Osteoblast (primary cell): Measurements from ENCODE around the gene ACP6. TPM values are rescaled to one million over a fixed set of nuclear protein-coding genes. Genes with fewer than 3 reads are reported as not detected.

ENCODE experiments used
- DNase-seq: peaks from one replicate; pipeline ENCODE4 v3.0.0; 2011; ENCODE audit warnings: low spot score, mixed read lengths; ENCODE audit not compliant: insufficient read length; ENCODE audit errors: missing footprints
- H2AFZ ChIP-seq: 2 replicates; pipeline ENCODE4 v1.6.0; 2011; ENCODE audit warnings: mild to moderate bottlenecking, low read length
- H3K27ac ChIP-seq: 2 replicates; pipeline ENCODE4 v1.5.1; 2011; ENCODE audit warnings: mild to moderate bottlenecking, low read depth, low read length, moderate library complexity
- H3K27me3 ChIP-seq: 2 replicates; pipeline ENCODE4 v1.6.0; 2012; ENCODE audit warnings: mild to moderate bottlenecking, control low read depth, inconsistent platforms, low read length, moderate library complexity; ENCODE audit not compliant: insufficient read depth
- H3K36me3 ChIP-seq: 2 replicates; pipeline ENCODE4 v1.5.1; 2011; ENCODE audit warnings: mild to moderate bottlenecking, low read length, control low read depth, moderate library complexity; ENCODE audit not compliant: insufficient read depth
- H3K4me1 ChIP-seq: 2 replicates; pipeline ENCODE4 v1.5.1; 2011; ENCODE audit warnings: mild to moderate bottlenecking, low read length, control low read depth, moderate library complexity; ENCODE audit not compliant: insufficient read depth
- H3K4me2 ChIP-seq: 2 replicates; pipeline ENCODE4 v1.6.0; 2011; ENCODE audit warnings: mild to moderate bottlenecking, low read length; ENCODE audit not compliant: insufficient read depth
- H3K4me3 ChIP-seq: fragments of 200-600 bp; sonication (generic); 3 replicates; pipeline ENCODE4 v1.5.1; 2012; ENCODE audit warnings: mild to moderate bottlenecking, low read length, inconsistent platforms; ENCODE audit not compliant: insufficient read depth
- H3K79me2 ChIP-seq: 2 replicates; pipeline ENCODE4 v1.6.0; 2012; ENCODE audit warnings: mild to moderate bottlenecking, low read length, control low read depth, inconsistent platforms; ENCODE audit not compliant: insufficient read depth
- H3K9me3 ChIP-seq: 2 replicates; pipeline ENCODE4 v1.5.1; 2011; ENCODE audit warnings: low read depth, low read length, control low read depth
- H4K20me1 ChIP-seq: 2 replicates; pipeline ENCODE4 v1.6.0; 2012; ENCODE audit warnings: mild to moderate bottlenecking, low read length, control low read depth; ENCODE audit not compliant: insufficient read depth
- total RNA-seq: library from RNA; depleted of rRNA; stranded (reverse); fragments of >200 nt; gene quantifications from 2 replicates; pipeline ENCODE4 v1.2.3, GENCODE V29; 2012
- TF ChIP-seq, protein P1 (sequence below): IDR thresholded peaks from 2 replicates; pipeline ENCODE4 v1.5.1; 2011; ENCODE audit warnings: mild to moderate bottlenecking, low read depth, low read length, moderate library complexity; ENCODE audit errors: extremely low read depth

Gene ACP6
- total RNA-seq, 1 donor = 6.9 TPM

DNA sequence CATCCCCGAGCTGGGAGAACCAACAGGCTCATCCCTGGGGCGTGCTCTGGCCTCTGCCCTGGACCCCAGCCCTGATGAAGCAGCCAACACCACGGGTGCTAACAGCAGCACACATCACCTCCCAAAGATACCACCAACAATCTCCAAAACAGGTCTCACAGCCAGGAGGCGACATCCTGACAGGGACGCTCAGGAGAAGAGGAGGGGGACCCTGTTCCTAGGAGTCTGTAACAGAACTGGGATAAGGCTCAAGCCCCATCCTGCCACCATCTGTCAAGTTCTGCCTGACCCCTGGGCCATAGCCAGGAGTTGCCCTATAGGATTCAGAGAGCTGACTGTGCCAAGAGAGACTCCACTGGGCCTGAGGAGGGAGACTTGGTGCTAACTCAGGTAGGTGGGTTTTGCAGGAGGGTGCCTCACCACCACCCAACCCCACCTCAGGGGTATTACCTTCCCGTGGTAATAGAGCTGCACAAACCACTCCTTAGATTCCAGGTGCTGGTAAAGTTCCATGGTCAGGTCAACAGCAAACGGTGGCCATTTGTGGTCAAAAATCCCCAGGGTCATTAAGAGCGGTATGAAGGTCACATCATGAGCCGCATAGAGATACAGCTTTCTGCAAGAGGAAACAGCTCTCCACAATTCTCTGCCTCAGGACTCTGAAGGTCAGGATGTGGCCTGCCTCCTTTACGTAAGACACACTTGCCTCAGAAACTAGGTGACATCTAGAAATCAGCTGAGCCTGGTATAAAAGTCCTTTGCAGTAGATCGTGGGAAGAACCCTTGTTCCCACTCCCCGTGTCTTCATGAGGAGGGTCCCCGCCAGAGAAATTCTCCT lies 22.3 kb downstream of the ACP6 start:
- TF ChIP-seq, protein P1, sequence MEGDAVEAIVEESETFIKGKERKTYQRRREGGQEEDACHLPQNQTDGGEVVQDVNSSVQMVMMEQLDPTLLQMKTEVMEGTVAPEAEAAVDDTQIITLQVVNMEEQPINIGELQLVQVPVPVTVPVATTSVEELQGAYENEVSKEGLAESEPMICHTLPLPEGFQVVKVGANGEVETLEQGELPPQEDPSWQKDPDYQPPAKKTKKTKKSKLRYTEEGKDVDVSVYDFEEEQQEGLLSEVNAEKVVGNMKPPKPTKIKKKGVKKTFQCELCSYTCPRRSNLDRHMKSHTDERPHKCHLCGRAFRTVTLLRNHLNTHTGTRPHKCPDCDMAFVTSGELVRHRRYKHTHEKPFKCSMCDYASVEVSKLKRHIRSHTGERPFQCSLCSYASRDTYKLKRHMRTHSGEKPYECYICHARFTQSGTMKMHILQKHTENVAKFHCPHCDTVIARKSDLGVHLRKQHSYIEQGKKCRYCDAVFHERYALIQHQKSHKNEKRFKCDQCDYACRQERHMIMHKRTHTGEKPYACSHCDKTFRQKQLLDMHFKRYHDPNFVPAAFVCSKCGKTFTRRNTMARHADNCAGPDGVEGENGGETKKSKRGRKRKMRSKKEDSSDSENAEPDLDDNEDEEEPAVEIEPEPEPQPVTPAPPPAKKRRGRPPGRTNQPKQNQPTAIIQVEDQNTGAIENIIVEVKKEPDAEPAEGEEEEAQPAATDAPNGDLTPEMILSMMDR = no peak
- no peak overlapping the region for H3K4me2 ChIP-seq
- H3K4me1 ChIP-seq = no peaks in the 10 kb centered on the region
- no peak overlapping the region for H2AFZ ChIP-seq
- H3K27me3 ChIP-seq = no peaks in the 10 kb centered on the region
- no peaks in the 10 kb centered on the region for H3K9me3 ChIP-seq
- H3K4me3 ChIP-seq = no peak overlapping the region
- no peaks in the 10 kb centered on the region for H3K79me2 ChIP-seq
- H3K36me3 ChIP-seq = peaks cover 28% of the 10 kb centered on the region
- no peak for DNase-seq
- no peaks in the 10 kb centered on the region for H4K20me1 ChIP-seq
- no peak overlapping the region for H3K27ac ChIP-seq

DNA sequence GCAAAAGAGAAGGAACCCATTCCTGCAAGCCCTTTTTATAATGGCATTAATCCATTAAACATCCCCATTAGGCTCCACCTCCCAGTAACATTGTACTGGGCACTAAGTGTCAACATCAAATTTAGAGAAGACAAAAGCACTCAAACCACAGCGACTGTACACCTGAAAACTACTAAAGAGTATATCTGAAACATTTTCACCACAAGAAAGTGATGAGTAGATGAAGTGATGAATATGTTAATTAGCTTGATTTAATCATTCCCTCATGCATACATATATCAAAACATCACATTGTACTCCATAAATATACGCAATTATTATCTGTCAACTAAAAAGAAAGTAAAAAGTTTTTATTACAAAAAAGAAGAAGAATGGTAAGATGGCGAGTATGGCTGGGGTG lies 26.4 kb downstream of the ACP6 start:
- peaks cover 18% of the 10 kb centered on the region for H3K36me3 ChIP-seq
- H3K27me3 ChIP-seq = no peaks in the 10 kb centered on the region
- no peak overlapping the region for H3K4me3 ChIP-seq
- H3K27ac ChIP-seq = no peak overlapping the region
- H3K79me2 ChIP-seq = no peaks in the 10 kb centered on the region
- TF ChIP-seq, protein P1 = no peak
- H2AFZ ChIP-seq = no peak overlapping the region
- no peak for DNase-seq
- H3K4me2 ChIP-seq = no peak overlapping the region
- H3K9me3 ChIP-seq = no peaks in the 10 kb centered on the region
- H3K4me1 ChIP-seq = no peaks in the 10 kb centered on the region
- H4K20me1 ChIP-seq = no peaks in the 10 kb centered on the region

DNA sequence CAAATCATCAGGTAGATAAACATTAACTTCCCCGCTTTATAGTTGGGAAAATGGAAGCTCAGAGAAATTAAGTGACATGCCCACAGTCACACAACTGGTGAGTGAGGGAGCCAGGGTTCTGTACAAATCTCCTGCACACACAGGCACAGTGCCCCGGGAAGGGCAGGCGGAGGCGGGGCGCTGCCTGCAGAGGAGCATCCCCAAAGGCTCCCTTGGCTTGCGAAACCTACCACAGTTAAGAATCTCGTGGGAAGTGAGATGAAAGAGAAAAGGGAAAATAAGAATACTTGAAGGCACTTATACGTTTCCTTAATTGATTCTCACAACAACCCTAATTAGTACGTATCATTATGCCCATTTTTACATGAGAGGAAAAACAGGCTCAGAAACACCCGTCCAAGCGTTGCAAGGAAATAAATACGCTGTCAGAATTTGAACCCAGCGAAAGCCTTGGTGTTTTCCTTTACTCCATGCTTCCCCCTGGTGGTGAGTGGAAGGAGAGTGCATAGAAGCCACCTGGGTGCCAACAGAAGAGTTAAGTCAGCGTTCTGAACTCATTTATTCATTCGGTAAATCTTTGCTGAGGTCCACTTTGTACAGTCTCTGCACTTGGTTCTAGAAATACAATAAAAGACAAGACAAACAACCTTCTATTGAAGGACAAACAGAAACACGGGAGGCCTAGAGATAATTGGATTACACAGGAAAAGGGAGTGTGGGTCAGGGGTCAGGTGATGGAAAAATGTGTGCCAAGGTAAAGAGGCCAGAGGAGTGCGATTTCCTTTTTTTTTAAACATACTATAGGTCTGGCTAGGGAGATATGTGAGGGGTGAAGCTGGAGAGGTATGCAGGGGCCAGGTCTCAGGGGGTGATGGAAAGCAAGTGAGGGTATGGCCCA lies 28.4 kb downstream of the ACP6 start:
- peaks cover 6% of the 10 kb centered on the region for H3K36me3 ChIP-seq
- H3K9me3 ChIP-seq = no peaks in the 10 kb centered on the region
- peak overlapping the region; percentile 56 for H3K4me2 ChIP-seq
- H4K20me1 ChIP-seq = no peaks in the 10 kb centered on the region
- TF ChIP-seq, protein P1 = peak; percentile 87
- H2AFZ ChIP-seq = no peak overlapping the region
- H3K4me1 ChIP-seq = no peaks in the 10 kb centered on the region
- no peak for DNase-seq
- H3K79me2 ChIP-seq = no peaks in the 10 kb centered on the region
- no peak overlapping the region for H3K27ac ChIP-seq
- no peak overlapping the region for H3K4me3 ChIP-seq
- H3K27me3 ChIP-seq = no peaks in the 10 kb centered on the region

DNA sequence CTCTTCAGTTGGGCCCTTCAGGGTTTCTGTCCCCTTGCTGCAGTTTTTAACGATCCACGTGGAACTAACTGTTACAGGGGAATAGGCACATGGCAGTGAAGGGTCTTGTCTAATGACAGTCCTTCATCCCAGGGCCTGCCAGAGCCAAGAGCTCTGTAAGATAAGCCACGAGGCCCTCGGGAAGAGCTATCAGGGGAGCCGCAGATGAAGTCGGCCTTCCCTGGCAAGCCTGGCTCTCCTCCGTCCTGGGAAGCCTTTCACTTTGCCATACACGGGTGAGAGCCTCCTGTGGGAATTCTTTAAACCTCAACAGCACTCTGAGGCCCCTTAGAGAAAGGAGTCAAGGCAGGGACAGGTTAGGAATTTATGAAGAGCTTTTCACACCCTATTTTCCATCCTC lies 29.0 kb downstream of the ACP6 start:
- Histone ChIP-seq H3K4me1 (no peaks in the 10 kb centered on the region), H3K4me2 (peak overlapping the region; percentile 56), H3K9me3 (no peaks in the 10 kb centered on the region), H3K27me3 (no peaks in the 10 kb centered on the region), H3K4me3 (no peak overlapping the region), H3K79me2 (no peaks in the 10 kb centered on the region), H2AFZ (no peak overlapping the region), H4K20me1 (no peaks in the 10 kb centered on the region), H3K36me3 (peaks cover 6% of the 10 kb centered on the region), H3K27ac (no peak overlapping the region)
- DNase-seq = no peak
- TF ChIP-seq, protein P1 = no peak
